ENCODE data around the gene ATRNL1.

The ATRNL1 gene

DNA sequence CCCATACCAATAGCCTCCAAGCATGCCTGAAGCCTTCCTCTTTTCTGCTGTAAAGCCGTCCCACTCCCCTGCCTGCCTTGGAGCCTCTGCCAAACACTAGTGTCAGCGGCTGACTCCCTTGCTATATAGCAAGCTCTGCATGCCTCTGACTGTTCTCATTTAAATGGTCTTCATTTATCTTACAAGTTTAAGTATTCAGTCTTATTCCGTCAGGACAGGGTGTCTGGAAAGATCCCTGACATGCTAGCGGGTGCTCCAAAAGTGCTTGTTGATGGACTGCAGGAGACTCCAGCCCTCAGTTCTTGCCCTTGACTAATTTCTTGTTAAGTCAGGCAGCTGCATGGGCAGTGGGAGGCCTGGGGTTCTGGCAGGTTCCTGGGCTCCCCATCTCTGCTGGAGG, 881.2 kb downstream of the ATRNL1 start:
- Mint-ChIP-seq H3K4me3 (no peak overlapping the region), H3K27me3 (no peaks in the 10 kb centered on the region), H3K36me3 (ENCODE audit: low read depth) (no peaks in the 10 kb centered on the region), H3K9me3 (peaks cover 5% of the 10 kb centered on the region), H3K27ac (no peak overlapping the region), H3K4me1 (ENCODE audit: low read depth) (no peaks in the 10 kb centered on the region)
- DNase-seq: no peak

DNA sequence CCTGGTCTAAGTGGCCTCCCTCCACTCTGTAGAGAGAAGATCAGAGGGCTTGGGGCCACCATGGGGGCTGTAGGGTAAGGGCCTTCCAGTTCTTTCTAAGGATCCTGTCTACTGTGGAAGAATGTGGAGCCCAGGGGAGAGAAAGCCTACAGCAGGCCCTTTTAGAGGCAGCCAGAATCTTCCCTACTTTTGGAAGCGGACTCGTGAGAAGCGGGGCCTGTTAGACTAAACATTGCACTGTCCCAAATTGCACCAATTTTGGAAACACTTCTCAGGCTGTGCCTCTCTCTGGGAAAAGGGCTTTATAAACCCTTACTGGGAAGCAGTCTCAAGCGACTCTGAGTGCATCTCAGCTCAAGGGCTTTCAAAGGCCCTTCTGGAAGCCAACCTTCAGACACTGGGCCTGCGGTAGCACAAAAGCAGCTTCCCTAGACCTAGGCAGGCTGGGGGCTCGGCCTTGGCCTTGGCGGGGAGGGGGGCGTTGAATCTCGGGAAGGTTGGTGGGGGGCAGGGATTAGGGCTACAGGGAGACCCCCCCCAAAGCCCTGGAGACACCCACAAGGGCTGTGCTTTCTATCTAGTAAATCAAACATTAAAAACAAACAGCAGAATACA, 881.8 kb downstream of the ATRNL1 start:
- Mint-ChIP-seq H3K4me1 (ENCODE audit: low read depth) (no peaks in the 10 kb centered on the region), H3K4me3 (no peak overlapping the region), H3K9me3 (peaks cover 5% of the 10 kb centered on the region), H3K36me3 (ENCODE audit: low read depth) (no peaks in the 10 kb centered on the region), H3K27ac (no peak overlapping the region), H3K27me3 (no peaks in the 10 kb centered on the region)
- no peak for DNase-seq

GRCh38 chr10:115975506-115975905, 882.3 kb downstream of the ATRNL1 start:
- H3K4me1 Mint-ChIP-seq (ENCODE audit: low read depth): no peaks in the 10 kb centered on the region
- H3K36me3 Mint-ChIP-seq (ENCODE audit: low read depth): no peaks in the 10 kb centered on the region
- no peak overlapping the region for H3K4me3 Mint-ChIP-seq
- DNase-seq: no peak
- H3K27ac Mint-ChIP-seq: no peak overlapping the region
- peaks cover 5% of the 10 kb centered on the region for H3K9me3 Mint-ChIP-seq
- no peaks in the 10 kb centered on the region for H3K27me3 Mint-ChIP-seq

DNA sequence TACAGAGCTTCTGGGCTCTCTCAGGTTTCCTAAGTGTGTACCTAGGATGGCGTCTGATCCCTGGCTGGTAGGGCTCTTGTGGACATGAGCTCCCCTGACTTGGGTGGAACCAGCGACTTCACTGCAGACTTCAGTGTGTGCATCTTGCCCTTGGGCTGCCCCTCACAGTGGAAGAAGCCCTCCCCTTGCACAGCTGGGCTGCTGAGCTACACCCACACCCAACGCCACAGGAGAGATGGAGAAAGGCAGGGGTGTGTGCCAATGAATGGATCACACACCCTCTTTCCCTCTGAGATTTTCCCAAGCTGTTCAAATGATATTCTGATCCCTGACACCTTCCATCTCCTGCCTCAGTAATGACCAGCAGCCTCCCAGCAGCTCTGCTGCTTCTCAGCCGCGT, 883.2 kb downstream of the ATRNL1 start:
- H3K4me1 Mint-ChIP-seq (ENCODE audit: low read depth): no peaks in the 10 kb centered on the region
- no peaks in the 10 kb centered on the region for H3K36me3 Mint-ChIP-seq (ENCODE audit: low read depth)
- no peak overlapping the region for H3K27ac Mint-ChIP-seq
- no peak for DNase-seq
- peaks cover 5% of the 10 kb centered on the region for H3K9me3 Mint-ChIP-seq
- H3K4me3 Mint-ChIP-seq: no peak overlapping the region
- H3K27me3 Mint-ChIP-seq: no peaks in the 10 kb centered on the region

GRCh38 chr10:115977855-115978254, 884.7 kb downstream of the ATRNL1 start:
- Mint-ChIP-seq H3K27me3 (no peaks in the 10 kb centered on the region), H3K27ac (no peak overlapping the region), H3K4me1 (ENCODE audit: low read depth) (no peaks in the 10 kb centered on the region), H3K9me3 (peaks cover 5% of the 10 kb centered on the region), H3K4me3 (no peak overlapping the region), H3K36me3 (ENCODE audit: low read depth) (no peaks in the 10 kb centered on the region)
- DNase-seq: no peak

DNA sequence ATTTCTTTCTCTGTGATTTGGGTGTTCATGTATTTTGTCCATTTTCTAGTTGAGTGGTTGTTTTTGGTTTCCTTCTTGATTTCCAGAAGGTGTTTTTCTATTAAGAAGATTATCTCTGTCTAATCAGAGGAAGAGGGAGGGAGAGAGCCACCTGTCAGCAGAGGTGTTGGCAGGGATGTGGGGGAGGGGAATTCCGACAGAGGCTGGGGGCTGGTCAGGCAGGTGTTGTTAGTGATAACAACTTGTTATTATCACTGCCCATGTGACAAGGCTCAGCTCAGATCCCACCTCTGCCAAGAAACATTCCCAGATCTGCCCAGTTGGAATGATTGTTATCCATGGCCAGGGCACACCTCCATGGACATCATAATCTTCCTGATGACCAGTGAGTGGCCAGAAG, 886.4 kb downstream of the ATRNL1 start:
- H3K4me3 Mint-ChIP-seq: no peak overlapping the region
- no peak for DNase-seq
- H3K27ac Mint-ChIP-seq: no peak overlapping the region
- no peaks in the 10 kb centered on the region for H3K36me3 Mint-ChIP-seq (ENCODE audit: low read depth)
- no peaks in the 10 kb centered on the region for H3K9me3 Mint-ChIP-seq
- no peaks in the 10 kb centered on the region for H3K27me3 Mint-ChIP-seq
- no peaks in the 10 kb centered on the region for H3K4me1 Mint-ChIP-seq (ENCODE audit: low read depth)

- no peak for DNase-seq
- Mint-ChIP-seq H3K4me1 (ENCODE audit: low read depth) (no peaks in the 10 kb centered on the region), H3K9me3 (no peaks in the 10 kb centered on the region), H3K27me3 (no peaks in the 10 kb centered on the region), H3K4me3 (no peak overlapping the region), H3K27ac (no peak overlapping the region), H3K36me3 (ENCODE audit: low read depth) (no peaks in the 10 kb centered on the region)
Measured at GRCh38 chr10:115980470-115980869, 887.3 kb downstream of the ATRNL1 start.

GRCh38 chr10:115981081-115981480, 887.9 kb downstream of the ATRNL1 start:
- DNase-seq: no peak
- no peaks in the 10 kb centered on the region for H3K4me1 Mint-ChIP-seq (ENCODE audit: low read depth)
- no peak overlapping the region for H3K27ac Mint-ChIP-seq
- H3K27me3 Mint-ChIP-seq: no peaks in the 10 kb centered on the region
- no peak overlapping the region for H3K4me3 Mint-ChIP-seq
- no peaks in the 10 kb centered on the region for H3K9me3 Mint-ChIP-seq
- H3K36me3 Mint-ChIP-seq (ENCODE audit: low read depth): no peaks in the 10 kb centered on the region

GRCh38 chr10:115982076-115982475, 888.9 kb downstream of the ATRNL1 start:
- Mint-ChIP-seq H3K4me1 (ENCODE audit: low read depth) (no peaks in the 10 kb centered on the region), H3K27ac (no peak overlapping the region)

GRCh38 chr10:115982526-115982925, 889.4 kb downstream of the ATRNL1 start:
- Mint-ChIP-seq H3K27me3 (no peaks in the 10 kb centered on the region), H3K4me1 (ENCODE audit: low read depth) (no peaks in the 10 kb centered on the region), H3K36me3 (ENCODE audit: low read depth) (no peaks in the 10 kb centered on the region), H3K4me3 (no peak overlapping the region), H3K9me3 (no peaks in the 10 kb centered on the region), H3K27ac (no peak overlapping the region)
- DNase-seq: no peak

More at GRCh38 chr10:115982076-115982475, 888.9 kb downstream of the ATRNL1 start:
- Mint-ChIP-seq H3K36me3 (ENCODE audit: low read depth) (no peaks in the 10 kb centered on the region), H3K9me3 (no peaks in the 10 kb centered on the region), H3K27me3 (no peaks in the 10 kb centered on the region), H3K4me3 (no peak overlapping the region)
- no peak for DNase-seq

DNA sequence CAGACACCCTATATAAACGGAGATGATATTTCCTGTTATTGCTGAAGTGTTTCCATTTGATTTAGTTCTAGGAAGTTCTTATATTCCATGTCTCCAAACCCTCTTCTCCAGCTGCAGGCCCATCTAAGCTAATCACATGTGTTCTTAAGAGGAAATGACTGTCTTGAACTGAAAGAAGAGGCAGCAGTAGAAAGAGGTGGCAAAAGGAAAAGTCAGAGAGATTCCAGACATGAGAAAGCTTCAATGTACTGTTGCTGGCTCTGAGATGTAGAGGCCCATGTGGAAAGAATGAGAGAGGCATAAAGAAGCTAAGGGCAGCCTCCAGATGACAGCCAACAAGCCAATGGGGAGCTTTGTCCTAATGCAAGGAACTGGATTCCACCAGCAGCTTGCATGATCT, 892.6 kb downstream of the ATRNL1 start:
- Mint-ChIP-seq H3K27ac (no peak overlapping the region), H3K4me1 (ENCODE audit: low read depth) (no peaks in the 10 kb centered on the region), H3K27me3 (no peaks in the 10 kb centered on the region), H3K4me3 (no peak overlapping the region), H3K9me3 (peaks cover 18% of the 10 kb centered on the region), H3K36me3 (ENCODE audit: low read depth) (no peaks in the 10 kb centered on the region)
- DNase-seq: no peak

GRCh38 chr10:115988380-115988779, 895.2 kb downstream of the ATRNL1 start:
- Mint-ChIP-seq H3K27me3 (no peaks in the 10 kb centered on the region), H3K4me1 (ENCODE audit: low read depth) (no peaks in the 10 kb centered on the region), H3K36me3 (ENCODE audit: low read depth) (no peaks in the 10 kb centered on the region), H3K9me3 (peaks cover 26% of the 10 kb centered on the region), H3K4me3 (no peak overlapping the region), H3K27ac (no peak overlapping the region)
- no peak for DNase-seq

GRCh38 chr10:115989621-115990020, 896.5 kb downstream of the ATRNL1 start:
- peaks cover 26% of the 10 kb centered on the region for H3K9me3 Mint-ChIP-seq
- no peak for DNase-seq
- H3K27me3 Mint-ChIP-seq: no peaks in the 10 kb centered on the region
- no peaks in the 10 kb centered on the region for H3K36me3 Mint-ChIP-seq (ENCODE audit: low read depth)
- H3K4me3 Mint-ChIP-seq: no peak overlapping the region
- H3K27ac Mint-ChIP-seq: no peak overlapping the region
- no peaks in the 10 kb centered on the region for H3K4me1 Mint-ChIP-seq (ENCODE audit: low read depth)

DNA sequence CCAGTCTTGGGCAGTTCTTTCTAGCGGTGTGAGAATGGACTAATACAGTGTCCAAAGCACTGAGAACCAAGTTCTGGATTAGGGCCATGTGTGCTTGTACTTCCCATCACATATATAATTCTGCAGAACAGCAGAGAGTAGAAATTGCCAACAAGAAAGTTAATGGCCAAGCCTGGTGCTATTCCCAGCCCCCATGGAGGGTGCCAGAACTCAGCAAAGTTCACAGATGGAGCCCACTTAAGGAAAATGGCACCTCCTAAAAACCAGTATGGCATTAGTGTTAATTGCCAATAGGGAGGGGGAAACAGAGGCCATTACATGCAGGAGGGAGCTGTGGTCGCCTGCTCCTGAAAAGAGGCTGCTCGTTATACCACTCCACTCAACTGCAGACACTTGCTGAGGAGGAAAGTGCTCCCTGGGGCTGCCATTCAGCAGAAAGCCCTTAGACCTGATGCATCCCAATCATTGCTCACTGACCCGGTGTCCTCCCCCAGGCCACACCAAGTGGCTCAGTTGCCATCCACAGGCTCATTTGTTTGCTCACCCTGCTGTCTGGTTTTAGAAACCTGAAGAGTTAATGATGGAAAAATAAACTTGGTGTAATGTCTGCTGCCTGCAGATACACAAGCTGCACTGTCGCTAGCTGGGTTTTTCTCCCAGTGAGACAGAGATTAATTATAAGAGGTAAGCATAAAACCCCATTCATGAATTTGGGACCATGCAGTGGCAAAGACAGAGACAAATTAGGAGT, 899.2 kb downstream of the ATRNL1 start:
- no peaks in the 10 kb centered on the region for H3K4me1 Mint-ChIP-seq (ENCODE audit: low read depth)
- no peaks in the 10 kb centered on the region for H3K27me3 Mint-ChIP-seq
- H3K4me3 Mint-ChIP-seq: no peak overlapping the region
- H3K27ac Mint-ChIP-seq: no peak overlapping the region
- peaks cover 26% of the 10 kb centered on the region for H3K9me3 Mint-ChIP-seq
- H3K36me3 Mint-ChIP-seq (ENCODE audit: low read depth): no peaks in the 10 kb centered on the region
- no peak for DNase-seq

GRCh38 chr10:115996031-115996430, 902.9 kb downstream of the ATRNL1 start:
- H3K4me3 Mint-ChIP-seq: no peak overlapping the region
- no peak for DNase-seq
- H3K36me3 Mint-ChIP-seq (ENCODE audit: low read depth): no peaks in the 10 kb centered on the region
- H3K27me3 Mint-ChIP-seq: no peaks in the 10 kb centered on the region
- H3K9me3 Mint-ChIP-seq: peaks cover 6% of the 10 kb centered on the region
- no peak overlapping the region for H3K27ac Mint-ChIP-seq
- H3K4me1 Mint-ChIP-seq (ENCODE audit: low read depth): no peaks in the 10 kb centered on the region
